Esophagus (tissue), 2 donors: ENCODE data around the gene LRRC59. TPM values are rescaled to one million over a fixed set of nuclear protein-coding genes. Genes with fewer than 3 reads are reported as not detected.

Experiments used
- H3K27ac ChIP-seq, 2 donors: one replicate each; pipeline ENCODE4 v1.5.1; 2013; ENCODE audit warnings: low read depth in 2 of 2, mild to moderate bottlenecking in 2 of 2, inconsistent platforms in 1 of 2, low read length in 1 of 2, moderate library complexity in 1 of 2
- H3K27me3 ChIP-seq, 2 donors: one replicate each; pipeline ENCODE4 v1.6.1; 2013; ENCODE audit warnings: low read length in 2 of 2, control low read depth in 1 of 2, mild to moderate bottlenecking in 1 of 2; ENCODE audit not compliant: insufficient read depth in 2 of 2, control insufficient read depth in 1 of 2
- H3K36me3 ChIP-seq, 2 donors: one replicate each; pipeline ENCODE4 v1.6.1; 2013; ENCODE audit warnings: low read length in 1 of 2; ENCODE audit not compliant: control insufficient read depth in 2 of 2, insufficient read depth in 2 of 2
- H3K4me1 ChIP-seq, 2 donors: one replicate each; pipeline ENCODE4 v1.6.1; 2013; ENCODE audit warnings: low read length in 1 of 2; ENCODE audit not compliant: control insufficient read depth in 2 of 2, insufficient read depth in 2 of 2
- H3K4me3 ChIP-seq, 2 donors: one replicate each; pipeline ENCODE4 v1.5.1; 2013; ENCODE audit warnings: low read length in 2 of 2, mild to moderate bottlenecking in 2 of 2, low read depth in 1 of 2, moderate library complexity in 1 of 2
- H3K9me3 ChIP-seq, 2 donors: one replicate each; pipeline ENCODE4 v1.6.1; 2013; ENCODE audit warnings: mild to moderate bottlenecking in 2 of 2, low read depth in 1 of 2, low read length in 1 of 2, moderate library complexity in 1 of 2; ENCODE audit not compliant: control insufficient read depth in 2 of 2, insufficient read depth in 1 of 2
- WGBS, 2 donors: extraction: QIAGEN DNeasy Blood & Tissue Kit; methylation state at CpG; one replicate each; pipeline ENCODE4 v1.1.7; 2013; 5-methylcytosine and 5-hydroxymethylcytosine counted together
- polyA plus RNA-seq, 2 donors: library from polyadenylated mRNA; stranded (reverse); fragments of 200-250 nt; gene quantifications; one replicate each; pipeline ENCODE4 v1.2.3, GENCODE V29; 2013
- donor health status: healthy with polysubstance abuse.
- donor health status: Bipolar disorder and iron deficiency.

Gene LRRC59
- polyA plus RNA-seq, 2 donors, result 18.7 to 52.1 TPM

DNA sequence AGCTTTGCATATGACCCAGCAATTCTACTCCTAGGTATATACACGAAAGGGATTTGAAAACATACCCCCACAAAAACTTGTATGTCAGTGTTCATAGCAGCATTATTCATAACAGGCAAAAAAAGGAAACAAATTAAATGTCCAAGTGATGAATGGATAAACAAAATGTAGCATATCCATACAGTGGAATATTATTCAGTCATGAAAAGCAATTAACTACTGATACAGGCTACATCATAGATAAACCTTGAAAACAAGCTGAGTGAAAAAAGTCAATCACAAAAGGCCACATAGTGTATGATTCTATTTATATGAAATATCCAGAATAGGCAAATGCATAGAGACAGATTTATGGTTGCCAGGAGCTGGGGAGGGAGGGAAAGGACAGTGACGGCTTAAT lies 23.6 kb downstream of the LRRC59 start:
- no peak overlapping the region for H3K27ac ChIP-seq
- H3K4me3 ChIP-seq, result peak overlapping the region in 1 of 2 donors; percentile 90

DNA sequence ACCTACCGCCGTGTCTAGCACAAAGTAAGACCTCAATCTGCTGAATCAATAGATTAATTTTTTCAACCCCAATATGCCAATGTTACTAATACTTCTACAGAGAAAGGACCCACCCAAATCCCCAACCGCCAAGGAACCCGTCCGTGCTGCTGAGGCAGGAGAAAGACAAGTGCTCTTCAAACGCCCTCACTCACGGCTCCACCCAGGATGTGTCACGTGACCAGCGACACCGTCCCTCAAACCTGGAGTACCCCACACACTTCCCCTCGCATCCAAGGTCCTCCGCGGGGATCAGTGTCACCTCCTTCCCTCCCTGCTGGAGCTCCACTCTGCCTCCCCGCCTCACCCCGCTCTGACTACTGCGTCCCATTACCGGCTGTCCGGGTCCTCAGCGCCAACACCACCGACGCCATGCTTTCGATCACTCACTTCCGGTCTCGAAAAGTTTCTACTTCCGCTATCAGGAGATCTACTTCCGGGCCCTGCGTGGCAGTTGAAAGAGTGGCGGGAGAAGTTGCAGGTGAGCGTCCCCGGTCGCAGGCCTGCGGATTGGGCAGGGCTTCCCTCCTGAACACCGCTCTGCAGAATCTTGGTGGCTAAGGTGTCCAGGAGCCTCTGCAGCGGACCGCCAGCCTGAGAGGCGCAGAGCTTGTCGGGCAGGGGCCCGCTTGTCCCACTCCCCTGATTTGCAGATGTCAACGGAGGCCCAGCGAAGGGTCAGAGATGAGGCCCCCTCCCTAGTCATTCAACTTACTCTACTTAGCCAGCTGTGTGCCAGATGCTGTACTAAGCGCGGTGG lies 24.4 kb downstream of the LRRC59 start, which contains the start of the genes EME1 and MRPL27:
Gene EME1 (plus strand): TSS at position 472 of the 799 bp plus-strand sequence. CDS start 1,980 bp downstream, outside the sequence.
Gene MRPL27 (minus strand): TSS at position 427 of the 799 bp plus-strand sequence. CDS start 14 bp downstream, at position 413.
- no peaks in the 10 kb centered on the region for H3K9me3 ChIP-seq
- H3K27ac ChIP-seq, result peak within 1 kb of the TSS; percentile 93 to 99
- peaks cover 4 to 6% of the 10 kb centered on the region in 2 donors for H3K4me1 ChIP-seq
- H3K4me3 ChIP-seq, result peak within 1 kb of the TSS; percentile 83 to 90
- H3K27me3 ChIP-seq, result no peaks in the 10 kb centered on the region
- WGBS, 2 donors, result 2% methylated on average over 42 of the region's 42 CpGs
- H3K36me3 ChIP-seq, result peaks cover 9 to 13% of the 10 kb centered on the region in 2 donors

More for the DNA sequence above, 23.6 kb downstream of the LRRC59 start:
- Histone ChIP-seq H3K9me3 (no peaks in the 10 kb centered on the region), H3K4me1 (peaks cover 4 to 6% of the 10 kb centered on the region in 2 donors), H3K36me3 (peaks cover 9 to 10% of the 10 kb centered on the region in 2 donors), H3K27me3 (no peaks in the 10 kb centered on the region)
- 87 to 88% methylated on average over 2 of the region's 2 CpGs for WGBS, 2 donors

DNA sequence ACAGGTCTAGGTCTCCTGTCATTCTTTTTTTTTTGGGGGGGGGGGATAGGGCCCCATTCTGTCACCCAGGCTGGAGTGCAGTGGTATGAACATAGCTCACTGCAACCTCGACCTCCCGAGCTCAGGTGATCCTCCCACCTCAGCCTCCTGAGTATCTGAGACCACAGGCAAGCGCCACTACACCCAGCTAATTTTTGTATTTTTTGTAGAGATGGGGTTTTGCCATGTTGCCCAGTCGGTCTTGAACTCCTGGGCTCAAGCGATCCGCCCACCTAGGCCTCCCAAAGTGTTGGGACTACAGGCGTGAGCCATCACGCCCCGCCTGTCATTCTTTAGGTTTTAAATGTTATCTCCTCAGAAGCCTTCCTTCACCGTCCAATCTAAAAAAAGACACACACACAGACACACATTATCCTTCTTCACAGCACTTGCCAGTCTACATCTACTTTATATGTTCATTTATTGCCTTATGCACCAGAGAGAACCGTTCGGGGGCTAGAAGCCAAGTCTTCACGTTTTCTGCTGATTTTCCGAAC lies 25.0 kb downstream of the LRRC59 start:
- peak overlapping the region; percentile 83 to 90 for H3K4me3 ChIP-seq
- peaks cover 11 to 19% of the 10 kb centered on the region in 2 donors for H3K36me3 ChIP-seq
- peak overlapping the region; percentile 93 to 99 for H3K27ac ChIP-seq
- 16 to 17% methylated on average over 14 of the region's 14 CpGs for WGBS, 2 donors
- H3K9me3 ChIP-seq, result no peaks in the 10 kb centered on the region
- H3K27me3 ChIP-seq, result no peaks in the 10 kb centered on the region
- H3K4me1 ChIP-seq, result peaks cover 4 to 6% of the 10 kb centered on the region in 2 donors

DNA sequence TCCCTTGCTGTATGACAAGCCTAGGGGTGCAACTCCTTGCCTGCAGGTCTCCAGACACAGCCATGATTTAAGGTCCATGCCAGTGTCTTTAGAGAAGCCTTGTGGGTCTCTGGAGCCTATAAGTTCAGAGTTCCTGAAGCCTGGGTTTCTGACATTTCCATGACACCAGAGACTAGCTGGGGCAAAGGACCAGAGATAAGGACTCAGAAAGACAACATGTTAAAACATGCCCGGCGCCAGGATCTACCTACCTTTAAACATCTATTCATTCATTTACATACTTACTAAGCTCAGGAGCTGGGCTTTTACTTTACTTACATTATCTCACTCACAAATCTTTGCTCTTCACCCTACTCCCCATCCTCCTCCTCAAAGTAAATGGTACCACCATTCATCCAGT lies 25.8 kb downstream of the LRRC59 start:
- 71 to 75% methylated on average over 2 of the region's 2 CpGs for WGBS, 2 donors
- H3K4me1 ChIP-seq, result peaks cover 4 to 6% of the 10 kb centered on the region in 2 donors
- H3K27ac ChIP-seq, result no peak overlapping the region
- H3K4me3 ChIP-seq, result no peak overlapping the region
- no peaks in the 10 kb centered on the region for H3K9me3 ChIP-seq
- no peaks in the 10 kb centered on the region for H3K27me3 ChIP-seq
- H3K36me3 ChIP-seq, result peaks cover 14 to 26% of the 10 kb centered on the region in 2 donors

DNA sequence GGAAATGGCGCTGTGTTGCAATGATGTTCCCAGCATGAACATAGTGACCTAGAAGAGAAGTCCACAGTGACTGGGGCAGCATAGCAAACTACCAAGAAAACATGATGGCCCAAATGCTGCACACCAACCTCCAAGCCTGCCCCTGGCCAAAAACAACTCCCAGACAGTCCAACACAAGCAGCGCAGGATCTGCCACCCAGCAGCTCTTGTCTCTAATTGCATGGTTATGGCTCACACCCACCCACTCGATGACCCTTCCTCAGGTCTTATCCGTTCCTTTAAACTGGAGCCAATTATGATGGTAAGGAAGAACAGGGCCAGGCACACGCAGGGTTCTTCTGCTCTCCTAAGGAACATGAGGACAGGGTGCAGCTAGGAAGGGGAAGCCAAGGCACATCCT lies 27.3 kb downstream of the LRRC59 start:
- H3K36me3 ChIP-seq, result peaks cover 22 to 36% of the 10 kb centered on the region in 2 donors
- H3K27ac ChIP-seq, result no peak overlapping the region
- 92 to 99% methylated on average over 5 of the region's 5 CpGs for whole genome bisulfite sequencing, 2 donors

DNA sequence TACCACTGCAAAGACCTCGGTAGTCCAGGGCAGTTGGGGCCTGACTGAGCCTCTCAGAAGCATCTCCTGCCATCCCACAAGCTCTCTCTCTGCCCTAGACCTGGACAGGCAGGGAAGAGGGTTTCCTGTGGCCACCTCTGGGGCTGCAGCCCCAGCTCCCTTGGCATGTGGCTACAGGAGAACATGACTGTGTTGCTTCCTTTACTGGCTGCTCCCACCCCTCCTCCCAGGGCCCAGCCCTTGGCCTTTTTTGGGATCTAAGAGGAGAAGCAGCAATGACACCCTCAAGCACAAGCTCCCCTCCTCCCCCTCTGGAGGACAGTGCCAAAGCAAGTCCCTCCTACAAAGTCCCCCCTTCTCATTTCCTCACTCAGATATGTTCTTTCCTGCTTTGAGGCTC lies 29.9 kb downstream of the LRRC59 start:
- Histone ChIP-seq H3K36me3 (peaks cover 22 to 39% of the 10 kb centered on the region in 2 donors), H3K27ac (no peak overlapping the region), H3K4me3 (no peak overlapping the region), H3K27me3 (no peaks in the 10 kb centered on the region), H3K4me1 (peaks cover 3 to 4% of the 10 kb centered on the region in 2 donors), H3K9me3 (no peaks in the 10 kb centered on the region)
- 86 to 98% methylated on average over 1 of the region's 1 CpG for WGBS, 2 donors

More for the DNA sequence above, 27.3 kb downstream of the LRRC59 start:
- Histone ChIP-seq H3K4me1 (peaks cover 4 to 6% of the 10 kb centered on the region in 2 donors), H3K27me3 (no peaks in the 10 kb centered on the region), H3K9me3 (no peaks in the 10 kb centered on the region), H3K4me3 (no peak overlapping the region)

DNA sequence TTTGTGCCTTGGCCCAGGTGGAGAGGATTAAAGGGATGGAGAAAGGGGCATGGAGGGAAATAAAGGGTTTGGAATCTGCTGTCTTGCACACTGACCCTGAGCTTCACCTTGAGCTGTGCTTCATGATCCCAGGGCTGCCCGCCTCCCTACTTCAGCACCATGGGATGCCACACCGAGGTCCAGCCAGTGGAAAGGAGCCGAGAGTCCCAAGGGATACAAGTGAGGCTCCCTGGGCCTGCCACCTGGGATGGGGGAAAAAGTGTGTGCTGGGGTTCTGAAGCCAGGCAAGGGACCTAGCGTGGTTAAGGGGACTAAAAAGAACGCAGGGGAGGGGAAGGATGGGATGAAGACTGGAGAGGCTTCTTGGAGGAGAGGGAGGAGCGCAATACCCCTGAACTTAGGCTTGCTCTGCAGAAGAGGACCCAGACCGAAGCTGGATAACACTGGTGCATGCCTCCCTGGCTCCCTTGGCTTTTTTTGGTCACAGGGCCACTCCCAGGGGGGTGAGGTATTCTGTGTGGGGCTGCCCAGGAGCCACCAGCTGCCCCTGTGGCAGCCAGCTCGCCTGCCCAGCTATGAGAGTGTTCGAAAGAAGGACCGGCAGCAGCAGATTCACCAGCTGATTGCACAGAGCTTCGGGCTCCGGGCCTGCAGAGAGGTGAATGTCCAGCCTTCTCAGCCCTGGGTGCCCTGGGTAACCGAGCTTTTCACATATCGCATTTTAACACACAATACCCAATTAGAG lies 31.5 kb downstream of the LRRC59 start:
- Histone ChIP-seq H3K9me3 (no peaks in the 10 kb centered on the region), H3K27me3 (no peaks in the 10 kb centered on the region), H3K27ac (no peak overlapping the region), H3K4me3 (no peak overlapping the region), H3K4me1 (no peaks in the 10 kb centered on the region), H3K36me3 (peaks cover 22 to 39% of the 10 kb centered on the region in 2 donors)
- WGBS, 2 donors, result 88 to 91% methylated on average over 14 of the region's 14 CpGs

DNA sequence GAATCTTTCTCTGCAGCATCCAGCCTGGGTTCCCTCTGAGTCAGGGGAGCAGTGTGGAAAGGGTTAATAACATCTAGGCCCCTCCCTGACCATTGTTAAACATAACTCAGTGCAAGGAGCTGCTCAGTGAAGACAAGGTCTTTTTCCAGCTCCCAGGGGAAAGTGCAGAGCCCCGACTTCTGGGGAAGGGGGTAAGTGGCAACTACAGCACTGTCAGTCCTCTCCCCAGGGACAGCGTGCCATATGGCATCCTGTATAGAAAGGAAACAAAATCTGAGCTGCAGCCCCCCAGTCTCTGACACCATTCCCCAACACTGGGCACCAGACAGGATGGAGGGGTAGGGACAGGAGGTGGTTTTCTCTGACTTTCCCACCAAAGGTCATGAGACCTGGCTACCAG lies 32.2 kb downstream of the LRRC59 start:
- Histone ChIP-seq H3K27ac (no peak overlapping the region), H3K4me1 (no peaks in the 10 kb centered on the region), H3K4me3 (no peak overlapping the region), H3K27me3 (no peaks in the 10 kb centered on the region), H3K9me3 (no peaks in the 10 kb centered on the region), H3K36me3 (peaks cover 20 to 35% of the 10 kb centered on the region in 2 donors)
- WGBS, 2 donors, result 63 to 76% methylated on average over 2 of the region's 2 CpGs

DNA sequence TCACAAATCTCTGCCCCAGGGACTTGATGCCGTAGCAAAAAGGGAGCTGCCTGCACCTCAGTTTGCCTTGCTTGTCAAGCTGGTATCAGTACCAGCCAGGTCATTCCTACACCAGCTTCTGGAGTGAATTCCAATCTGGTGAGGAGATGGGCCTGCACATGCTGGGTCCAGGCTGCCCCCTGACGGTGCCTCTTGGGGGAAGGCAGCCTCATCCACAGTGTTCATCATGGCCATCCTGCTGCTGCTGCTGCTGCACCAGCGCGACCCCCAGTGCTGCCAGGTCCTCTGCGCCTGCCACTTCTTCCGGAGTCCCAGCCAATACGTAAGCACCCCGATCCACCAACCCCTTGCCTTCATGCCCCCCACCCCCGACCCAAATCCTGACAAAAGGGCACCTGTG lies 32.6 kb downstream of the LRRC59 start:
- Histone ChIP-seq H3K27me3 (no peaks in the 10 kb centered on the region), H3K36me3 (peaks cover 18 to 33% of the 10 kb centered on the region in 2 donors), H3K4me1 (no peaks in the 10 kb centered on the region), H3K27ac (no peak overlapping the region), H3K4me3 (no peak overlapping the region), H3K9me3 (no peaks in the 10 kb centered on the region)
- 72 to 79% methylated on average over 9 of the region's 9 CpGs for WGBS, 2 donors
